Thoracic aorta (tissue), 2 donors: Measurements from ENCODE around the gene KLHL29. TPM values are rescaled to one million over a fixed set of nuclear protein-coding genes. Genes with fewer than 3 reads are reported as not detected.

Source experiments
- ATAC-seq: fragments of 150-250 bp; one replicate; pipeline ENCODE4 v1.8.0; 2017; ENCODE audit warnings: low read depth; ENCODE audit not compliant: insufficient number of reproducible peaks, low FRiP score
- DNase-seq: peaks from one replicate; pipeline ENCODE4 v3.0.0-alpha.2; 2020; ENCODE audit warnings: low spot score
- H3K27ac ChIP-seq, 2 donors: fragments of 200-600 bp; sonication (generic); 1 replicate in 1 of 2; 2 replicates in 1 of 2; pipeline ENCODE4 v1.5.1; 2016; ENCODE audit warnings: mild to moderate bottlenecking in 2 of 2, moderate library complexity in 2 of 2
- H3K27me3 ChIP-seq: fragments of 200-600 bp; sonication (generic); replicated peaks from 2 replicates; pipeline ENCODE4 v1.6.0; 2016; ENCODE audit warnings: mild to moderate bottlenecking; ENCODE audit not compliant: insufficient read depth
- H3K36me3 ChIP-seq: fragments of 200-600 bp; sonication (generic); one replicate; pipeline ENCODE4 v1.5.1; 2016
- H3K4me1 ChIP-seq, 2 donors: fragments of 200-600 bp; sonication (generic); 1 replicate in 1 of 2; 2 replicates in 1 of 2; pipeline versions ENCODE4 v1.5.1 to v1.6.0; 2016; ENCODE audit warnings: low read depth in 2 of 2, mild to moderate bottlenecking in 1 of 2; ENCODE audit not compliant: control insufficient read depth in 1 of 2
- H3K4me3 ChIP-seq: fragments of 200-600 bp; sonication (generic); 2 replicates; pipeline ENCODE4 v1.5.1; 2016; ENCODE audit warnings: mild to moderate bottlenecking
- H3K9me3 ChIP-seq: fragments of 200-600 bp; sonication (generic); 2 replicates; pipeline ENCODE4 v1.5.1; 2016
- total RNA-seq, 2 donors: library from RNA; depleted of rRNA; stranded (reverse); fragments of >200 nt; gene quantifications; one replicate each; pipeline versions ENCODE4 v1.1.0 to v1.2.3, GENCODE V29; 2016
- TF ChIP-seq, protein P1 (sequence below): fragments of 200-600 bp; sonication (generic); IDR thresholded peaks from one replicate; pipeline ENCODE4 v1.5.1; 2019; ENCODE audit warnings: antibody characterized with exemption

KLHL29 gene
- total RNA-seq, 2 donors from 2014 or later: 18.5 to 24.4 TPM

DNA sequence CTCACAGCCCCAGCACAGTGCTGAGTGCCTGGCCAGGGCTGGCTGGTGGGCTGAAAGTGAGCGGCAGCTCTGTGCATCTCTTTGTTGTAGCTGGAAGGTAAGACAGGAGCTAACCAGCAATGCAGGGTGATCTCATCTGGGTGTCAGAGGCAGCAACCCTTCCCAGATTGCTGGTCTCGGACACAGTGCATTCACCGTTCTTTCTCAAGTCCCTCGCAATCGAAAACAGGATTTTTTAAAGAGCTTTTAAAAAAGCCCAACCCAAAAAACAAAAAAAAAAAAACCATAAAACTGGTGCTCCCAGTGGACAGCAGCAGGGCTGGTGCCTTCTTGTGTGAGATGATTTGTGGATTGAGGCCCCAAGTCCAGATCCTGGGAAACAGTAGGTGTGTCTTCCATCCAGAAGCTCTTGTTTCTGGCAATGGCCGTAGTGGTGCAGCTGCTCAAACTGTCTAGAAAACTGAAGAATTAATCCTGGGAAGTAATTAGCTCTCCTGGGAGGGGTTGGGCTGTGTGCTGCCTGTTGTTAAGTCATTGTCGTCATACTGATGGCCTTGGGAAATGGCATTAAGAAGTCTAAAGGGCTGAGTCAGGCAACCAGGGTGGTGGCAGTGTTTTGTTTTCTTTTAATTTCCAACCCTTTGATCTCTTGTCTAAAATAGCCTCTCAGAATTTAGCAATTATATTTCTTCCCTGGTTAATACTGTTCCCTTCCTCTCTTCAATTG, 156.7 kb downstream of the KLHL29 start:
- ATAC-seq (no peak), DNase-seq (no peak)
- H3K27me3 ChIP-seq: no peaks in the 10 kb centered on the region
- H3K9me3 ChIP-seq: no peaks in the 10 kb centered on the region
- H3K4me1 ChIP-seq: peaks cover 9 to 17% of the 10 kb centered on the region in 2 donors
- TF ChIP-seq, protein P1, sequence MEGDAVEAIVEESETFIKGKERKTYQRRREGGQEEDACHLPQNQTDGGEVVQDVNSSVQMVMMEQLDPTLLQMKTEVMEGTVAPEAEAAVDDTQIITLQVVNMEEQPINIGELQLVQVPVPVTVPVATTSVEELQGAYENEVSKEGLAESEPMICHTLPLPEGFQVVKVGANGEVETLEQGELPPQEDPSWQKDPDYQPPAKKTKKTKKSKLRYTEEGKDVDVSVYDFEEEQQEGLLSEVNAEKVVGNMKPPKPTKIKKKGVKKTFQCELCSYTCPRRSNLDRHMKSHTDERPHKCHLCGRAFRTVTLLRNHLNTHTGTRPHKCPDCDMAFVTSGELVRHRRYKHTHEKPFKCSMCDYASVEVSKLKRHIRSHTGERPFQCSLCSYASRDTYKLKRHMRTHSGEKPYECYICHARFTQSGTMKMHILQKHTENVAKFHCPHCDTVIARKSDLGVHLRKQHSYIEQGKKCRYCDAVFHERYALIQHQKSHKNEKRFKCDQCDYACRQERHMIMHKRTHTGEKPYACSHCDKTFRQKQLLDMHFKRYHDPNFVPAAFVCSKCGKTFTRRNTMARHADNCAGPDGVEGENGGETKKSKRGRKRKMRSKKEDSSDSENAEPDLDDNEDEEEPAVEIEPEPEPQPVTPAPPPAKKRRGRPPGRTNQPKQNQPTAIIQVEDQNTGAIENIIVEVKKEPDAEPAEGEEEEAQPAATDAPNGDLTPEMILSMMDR: no peak
- H3K36me3 ChIP-seq: no peaks in the 10 kb centered on the region
- no peak overlapping the region for H3K4me3 ChIP-seq
- no peak overlapping the region for H3K27ac ChIP-seq

DNA sequence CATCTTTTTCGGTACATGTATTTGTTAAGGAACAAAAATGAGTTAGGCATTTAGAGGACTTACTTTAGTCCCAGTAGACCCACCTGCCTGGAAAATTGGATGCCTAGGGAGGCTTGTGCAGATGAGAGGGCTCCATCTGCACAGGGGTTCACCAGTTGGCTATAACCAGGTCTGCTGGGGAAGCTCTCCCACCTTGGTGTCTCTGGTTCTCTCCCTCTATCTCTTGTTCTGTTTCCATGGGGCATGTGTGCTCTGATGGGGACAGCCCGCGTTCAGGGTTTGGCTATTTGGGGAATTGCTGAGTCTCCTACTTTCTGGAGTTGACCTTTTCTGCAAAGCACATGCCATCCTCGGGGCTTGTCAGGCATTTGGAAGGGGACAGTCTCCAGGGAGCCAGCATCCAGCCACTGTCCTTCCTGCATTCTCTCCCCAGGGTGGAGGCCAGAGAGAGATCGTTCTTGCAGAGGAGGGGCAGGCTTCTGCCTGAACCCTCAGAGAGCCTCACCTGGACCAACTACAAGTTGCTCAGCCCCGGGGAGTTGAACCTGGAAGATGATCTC, 157.3 kb downstream of the KLHL29 start:
- Histone ChIP-seq H3K4me1 (peaks cover 9 to 17% of the 10 kb centered on the region in 2 donors), H3K36me3 (no peaks in the 10 kb centered on the region), H3K27me3 (no peaks in the 10 kb centered on the region), H3K27ac (no peak overlapping the region), H3K9me3 (no peaks in the 10 kb centered on the region), H3K4me3 (no peak overlapping the region)
- DNase-seq (no peak), ATAC-seq (no peak)
- TF ChIP-seq, protein P1: no peak

DNA sequence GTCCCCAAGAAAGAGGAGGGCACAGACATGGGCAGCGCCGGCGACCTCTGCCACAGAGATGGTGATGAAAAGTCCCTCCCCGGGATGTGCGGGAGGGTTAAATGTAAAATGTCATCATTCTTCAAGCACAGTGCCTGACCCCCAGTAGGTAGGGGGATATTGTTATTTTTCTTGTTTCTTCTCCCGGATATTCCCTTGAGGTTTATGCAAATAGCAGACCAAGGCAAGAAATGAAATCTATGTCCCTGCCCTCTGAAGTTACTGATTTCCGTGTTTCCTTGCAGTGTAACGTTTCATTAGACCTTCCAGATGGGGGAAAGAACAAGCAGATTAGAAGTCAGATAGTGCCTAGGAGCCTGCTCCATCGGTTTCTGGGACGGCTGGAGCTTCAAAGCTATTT, 158.3 kb downstream of the KLHL29 start:
- Histone ChIP-seq H3K27me3 (no peaks in the 10 kb centered on the region), H3K36me3 (no peaks in the 10 kb centered on the region), H3K4me1 (peaks cover 9 to 17% of the 10 kb centered on the region in 2 donors), H3K27ac (no peak overlapping the region), H3K4me3 (no peak overlapping the region), H3K9me3 (no peaks in the 10 kb centered on the region)
- no peak for ATAC-seq
- DNase-seq: no peak
- TF ChIP-seq, protein P1: no peak

DNA sequence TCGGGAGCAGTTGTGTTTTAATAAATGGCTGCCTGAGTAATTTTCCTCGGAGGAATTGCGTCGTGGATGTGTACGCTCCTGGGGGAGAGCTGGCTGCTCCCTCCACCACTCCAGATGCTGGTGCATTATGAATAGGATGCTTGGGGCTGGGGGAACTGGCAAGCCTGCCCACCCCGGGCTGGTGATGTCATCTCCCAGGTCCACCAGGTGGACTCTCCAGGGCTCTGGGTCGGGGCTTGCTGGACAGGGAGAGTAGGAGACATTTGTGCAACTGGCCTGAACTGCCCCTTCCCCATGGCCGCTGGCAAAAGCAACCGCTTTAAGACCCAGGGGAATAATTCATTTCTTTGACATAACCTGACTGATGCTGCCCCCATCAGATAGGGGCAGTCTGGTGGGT, 158.7 kb downstream of the KLHL29 start:
- ATAC-seq (no peak), DNase-seq (no peak)
- no peaks in the 10 kb centered on the region for H3K36me3 ChIP-seq
- H3K4me3 ChIP-seq: no peak overlapping the region
- no peaks in the 10 kb centered on the region for H3K27me3 ChIP-seq
- TF ChIP-seq, protein P1: no peak
- no peaks in the 10 kb centered on the region for H3K9me3 ChIP-seq
- peaks cover 9 to 17% of the 10 kb centered on the region in 2 donors for H3K4me1 ChIP-seq
- H3K27ac ChIP-seq: no peak overlapping the region

DNA sequence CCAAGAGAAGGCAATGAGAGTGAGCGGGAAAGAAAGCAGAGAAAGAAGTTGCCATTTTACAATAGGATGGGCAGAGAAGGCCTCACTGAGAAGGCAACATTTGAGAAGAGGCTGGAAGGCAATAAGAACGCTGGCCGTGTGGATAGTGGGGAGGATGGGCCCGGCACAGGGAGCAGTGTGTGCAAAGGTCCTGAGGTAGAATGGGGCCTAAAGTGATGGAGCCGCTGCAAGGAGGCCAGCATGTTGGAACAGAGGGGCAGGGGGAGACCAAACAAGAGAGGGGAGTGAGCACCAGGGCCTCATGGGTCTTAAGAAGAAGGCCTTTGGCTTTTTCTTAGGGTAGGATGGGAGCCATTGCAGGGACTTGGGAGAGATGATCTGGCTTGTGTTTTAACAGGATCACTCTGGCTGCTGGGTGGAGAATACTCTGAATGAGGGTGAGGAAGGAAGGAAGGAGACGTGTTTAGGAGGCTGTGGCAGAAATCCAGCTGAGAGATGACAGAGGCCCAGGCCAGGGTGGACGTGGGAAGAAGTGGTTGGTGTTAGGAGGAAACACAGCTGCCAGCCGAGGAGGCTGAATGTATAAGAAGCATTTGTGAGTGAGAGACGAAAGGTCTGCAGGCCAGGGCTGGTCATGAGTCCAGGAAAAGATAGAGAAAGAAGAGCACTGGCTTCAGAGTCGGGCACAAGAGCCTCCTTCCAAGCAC, 159.8 kb downstream of the KLHL29 start:
- DNase-seq (no peak), ATAC-seq (no peak)
- no peak overlapping the region for H3K4me3 ChIP-seq
- no peaks in the 10 kb centered on the region for H3K9me3 ChIP-seq
- H3K27me3 ChIP-seq: no peaks in the 10 kb centered on the region
- peak overlapping the region in 1 of 2 donors; percentile 41 for H3K27ac ChIP-seq
- TF ChIP-seq, protein P1: no peak
- peaks cover 9 to 17% of the 10 kb centered on the region in 2 donors for H3K4me1 ChIP-seq
- no peaks in the 10 kb centered on the region for H3K36me3 ChIP-seq
